ENCODE data around the gene MAGEF1.

MAGEF1 gene

DNA sequence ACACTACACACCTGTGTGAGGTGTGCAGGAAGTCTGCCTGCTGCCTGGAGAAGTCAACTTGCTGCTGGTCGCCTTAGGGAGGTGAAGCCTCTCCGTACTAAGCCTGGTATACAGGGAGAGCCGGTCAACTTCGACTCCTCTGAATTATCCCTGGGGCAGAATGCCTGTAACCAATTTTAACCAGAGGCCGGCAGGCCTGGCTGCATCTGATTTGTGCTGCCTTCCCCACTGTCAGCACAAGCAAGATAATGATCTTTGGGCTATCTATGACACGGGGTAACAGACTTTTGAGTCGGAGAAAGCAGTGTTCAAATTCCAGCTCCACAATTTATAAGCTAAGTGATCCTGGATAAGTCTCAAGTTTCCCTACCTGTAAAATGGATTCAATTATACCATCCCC is 42.3 kb downstream of the MAGEF1 start:
- no peak for DNase-seq (ENCODE audit: low read depth)

DNA sequence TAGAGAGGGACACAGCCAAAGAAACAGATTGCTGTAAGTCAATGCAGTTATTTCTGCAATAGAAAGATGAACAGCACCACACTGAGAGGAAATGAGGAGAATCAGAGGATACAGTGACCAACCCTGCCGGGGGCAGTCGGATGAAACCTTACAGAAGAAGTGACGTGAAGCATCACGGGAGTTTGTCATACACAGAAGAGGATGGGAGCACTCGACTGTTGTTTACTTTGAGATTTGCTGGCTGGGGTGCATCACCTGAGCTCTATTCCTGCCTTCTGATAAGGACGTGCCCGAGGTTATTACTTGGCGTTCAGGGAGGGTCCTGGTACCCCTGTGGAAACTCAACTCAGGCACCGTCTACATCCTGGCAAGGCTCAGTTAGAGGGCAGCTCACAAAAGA is 45.4 kb downstream of the MAGEF1 start:
- no peak for DNase-seq (ENCODE audit: low read depth)

DNA sequence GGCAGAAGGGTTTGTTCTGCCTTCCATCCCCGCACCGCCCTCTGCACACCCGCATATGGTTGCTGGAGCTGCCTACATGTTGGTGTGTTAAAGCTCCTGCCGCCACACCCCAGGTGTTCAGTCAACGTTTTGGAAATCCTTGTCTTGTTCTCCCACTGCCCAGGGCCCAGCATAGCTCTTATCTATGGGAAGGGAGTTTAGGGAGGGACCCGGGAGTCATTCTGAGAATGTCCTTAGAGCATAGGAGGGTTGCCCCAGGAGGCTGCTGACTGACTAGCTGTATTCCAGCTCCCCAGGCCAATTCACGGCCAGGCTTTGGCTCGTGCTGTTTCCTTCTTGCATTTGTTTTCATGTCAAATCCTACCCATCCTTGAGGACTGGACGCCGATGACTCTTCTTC is 46.8 kb downstream of the MAGEF1 start:
- no peak for DNase-seq (ENCODE audit: low read depth)

DNA sequence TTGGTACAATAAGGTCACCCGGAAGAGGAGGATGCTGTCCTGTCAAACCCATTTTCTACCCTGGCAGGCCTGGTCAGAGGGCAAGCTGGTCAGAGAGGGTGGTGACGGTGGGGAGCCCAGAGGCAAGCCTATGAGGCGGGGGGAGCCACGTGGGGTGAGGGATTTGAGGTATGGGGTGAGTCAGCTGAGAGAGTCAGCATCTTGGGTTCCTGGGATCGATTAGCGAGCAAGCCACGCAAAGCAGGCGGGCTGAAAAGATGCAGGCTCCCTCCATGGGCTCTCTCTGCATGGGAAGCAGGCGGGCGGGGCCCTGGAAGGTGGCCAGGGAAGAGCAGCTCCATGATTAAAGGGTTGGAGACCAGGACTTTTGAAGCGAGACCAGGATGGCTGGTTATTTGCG is 48.1 kb downstream of the MAGEF1 start:
- no peak for DNase-seq (ENCODE audit: low read depth)

DNA sequence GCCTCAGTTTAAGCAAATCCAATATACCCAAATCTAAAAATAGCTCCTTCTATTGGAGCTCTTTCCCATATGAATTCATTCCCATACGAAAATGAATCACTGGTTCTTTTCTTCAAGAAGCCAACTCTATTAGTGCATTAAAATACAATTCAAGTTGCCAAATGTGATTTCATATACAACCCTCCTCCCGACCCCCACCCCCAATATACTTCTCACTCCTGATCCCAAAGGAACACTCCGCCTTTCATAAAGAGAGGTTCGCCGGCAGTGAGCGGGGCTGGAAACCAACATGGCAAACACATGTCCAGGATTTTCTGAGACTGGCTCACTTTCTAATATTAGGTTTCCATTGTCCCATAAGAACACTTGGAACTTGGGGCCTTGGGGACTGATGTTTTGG is 48.5 kb downstream of the MAGEF1 start:
- DNase-seq (ENCODE audit: low read depth): no peak

DNA sequence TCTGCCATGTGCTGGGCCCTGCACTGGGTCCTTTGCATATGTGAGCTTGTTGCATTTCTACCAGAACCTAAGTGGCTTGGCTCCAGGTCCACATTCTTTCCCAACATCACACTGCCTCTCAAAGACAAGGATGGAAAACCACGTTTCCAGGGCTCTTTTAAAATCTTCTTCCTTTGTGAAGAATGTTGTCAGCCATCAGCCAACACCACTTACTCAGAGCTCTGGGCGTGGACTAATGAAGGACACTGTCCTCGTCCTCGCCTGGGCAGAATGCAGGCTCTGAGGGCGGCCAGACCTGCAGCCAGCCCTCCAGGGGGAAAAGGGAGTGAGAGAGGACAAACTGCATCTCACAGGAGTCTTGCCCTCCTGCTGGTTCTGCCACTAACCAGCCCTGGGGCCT is 49.7 kb downstream of the MAGEF1 start:
- DNase-seq (ENCODE audit: low read depth): no peak

DNA sequence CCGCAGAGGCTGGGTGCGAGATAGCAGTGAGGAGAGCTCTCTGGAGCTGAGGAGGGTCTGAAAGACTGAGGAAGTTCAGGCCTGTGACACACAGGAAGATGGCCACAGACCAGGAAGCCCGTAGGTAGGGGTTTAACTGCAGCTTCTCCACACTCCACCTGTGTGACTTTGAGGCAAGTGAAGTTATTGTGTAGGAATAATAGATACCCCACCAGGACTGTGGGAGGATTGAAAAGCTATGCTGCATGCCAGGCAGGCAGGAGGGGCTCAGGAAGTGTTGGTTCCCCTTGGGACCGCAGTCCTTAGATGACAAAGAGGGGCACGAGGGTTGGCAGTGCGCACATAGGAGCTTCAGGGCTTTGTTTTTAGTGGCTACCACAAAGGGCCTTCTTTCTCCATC is 50.9 kb downstream of the MAGEF1 start:
- DNase-seq (ENCODE audit: low read depth): no peak
